GM18858 (cell line): ENCODE results near the gene TOR1AIP1.
A peak's percentile ranks its signal among the peaks of the same experiment; 100 is the strongest.
"Not testable (repeated sequence)": the region's sequence is repeated elsewhere in the genome, so short reads cannot be mapped to it uniquely, and the experiment has no call there.

Experiments
- ATAC-seq: cut with Tn5 transposase; IDR thresholded peaks from one replicate; pipeline ENCODE4 v1.9.1; 2021; ENCODE audit not compliant: unreplicated experiment

Gene TOR1AIP1, protein sequence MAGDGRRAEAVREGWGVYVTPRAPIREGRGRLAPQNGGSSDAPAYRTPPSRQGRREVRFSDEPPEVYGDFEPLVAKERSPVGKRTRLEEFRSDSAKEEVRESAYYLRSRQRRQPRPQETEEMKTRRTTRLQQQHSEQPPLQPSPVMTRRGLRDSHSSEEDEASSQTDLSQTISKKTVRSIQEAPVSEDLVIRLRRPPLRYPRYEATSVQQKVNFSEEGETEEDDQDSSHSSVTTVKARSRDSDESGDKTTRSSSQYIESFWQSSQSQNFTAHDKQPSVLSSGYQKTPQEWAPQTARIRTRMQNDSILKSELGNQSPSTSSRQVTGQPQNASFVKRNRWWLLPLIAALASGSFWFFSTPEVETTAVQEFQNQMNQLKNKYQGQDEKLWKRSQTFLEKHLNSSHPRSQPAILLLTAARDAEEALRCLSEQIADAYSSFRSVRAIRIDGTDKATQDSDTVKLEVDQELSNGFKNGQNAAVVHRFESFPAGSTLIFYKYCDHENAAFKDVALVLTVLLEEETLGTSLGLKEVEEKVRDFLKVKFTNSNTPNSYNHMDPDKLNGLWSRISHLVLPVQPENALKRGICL

DNA sequence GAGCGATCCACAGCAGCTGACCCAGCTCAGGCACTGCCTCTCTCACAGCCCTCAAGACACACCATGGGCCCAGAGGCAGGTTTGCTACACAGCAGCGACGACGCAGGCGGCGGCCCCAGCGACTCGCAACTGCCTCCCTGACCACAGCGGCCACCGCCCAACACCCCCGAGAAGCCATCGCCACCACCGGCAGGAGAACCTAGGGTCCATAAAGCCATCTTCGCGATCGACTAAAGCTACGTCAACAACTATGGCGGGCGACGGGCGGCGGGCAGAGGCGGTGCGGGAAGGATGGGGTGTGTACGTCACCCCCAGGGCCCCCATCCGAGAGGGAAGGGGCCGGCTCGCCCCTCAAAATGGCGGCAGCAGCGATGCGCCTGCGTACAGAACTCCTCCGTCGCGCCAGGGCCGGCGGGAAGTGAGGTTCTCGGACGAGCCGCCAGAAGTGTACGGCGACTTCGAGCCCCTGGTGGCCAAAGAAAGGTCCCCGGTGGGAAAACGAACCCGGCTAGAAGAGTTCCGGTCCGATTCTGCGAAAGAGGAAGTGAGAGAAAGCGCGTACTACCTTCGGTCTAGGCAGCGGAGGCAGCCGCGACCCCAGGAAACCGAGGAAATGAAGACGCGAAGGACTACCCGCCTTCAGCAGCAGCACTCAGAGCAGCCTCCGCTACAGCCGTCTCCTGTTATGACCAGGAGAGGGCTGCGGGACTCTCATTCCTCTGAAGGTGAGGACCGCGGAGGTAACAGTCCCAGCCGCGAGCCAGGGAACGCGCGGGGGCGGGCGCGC, at the start of gene TOR1AIP1:
Gene TOR1AIP1 (plus strand): TSS at position 33 of the 787 bp plus-strand sequence. CDS start 218 bp downstream, at position 251.
- ATAC-seq: peak; percentile 60

DNA sequence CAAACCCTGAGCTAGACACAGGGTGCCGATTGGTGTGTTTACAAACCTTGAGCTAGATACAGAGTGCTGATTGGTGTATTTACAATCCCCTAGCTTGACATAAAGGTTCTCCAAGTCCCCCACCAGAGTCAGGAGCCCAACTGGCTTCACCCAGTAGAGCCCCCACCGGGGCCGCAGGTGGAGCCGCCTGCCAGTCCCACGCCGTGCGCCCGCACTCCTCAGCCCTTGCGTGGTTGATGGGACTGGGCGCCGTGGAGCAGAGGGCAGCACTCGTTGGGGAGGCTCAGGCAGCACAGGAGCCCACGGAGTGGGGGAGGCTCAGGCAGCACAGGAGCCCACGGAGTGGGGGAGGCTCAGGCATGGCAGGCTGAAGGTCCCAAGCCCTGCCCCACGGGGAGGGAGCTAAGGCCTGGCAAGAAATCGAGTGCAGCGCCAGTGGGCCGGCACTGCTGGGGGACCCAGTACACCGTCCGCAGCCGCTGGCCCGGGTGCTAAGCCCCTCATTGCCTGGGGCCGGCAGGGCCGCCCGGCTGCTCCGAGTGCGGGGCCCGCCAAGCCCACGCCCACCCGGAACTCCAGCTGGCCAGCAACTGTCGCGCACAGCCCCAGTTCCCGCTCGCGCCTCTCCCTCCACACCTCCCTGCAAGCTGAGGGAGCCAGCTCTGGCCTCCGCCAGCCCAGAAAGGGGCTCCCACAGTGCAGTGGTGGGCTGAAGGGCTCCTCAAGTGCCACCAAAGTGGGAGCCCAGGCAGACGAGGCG, 45.2 kb upstream of the TOR1AIP1 start:
- not testable (repeated sequence) for ATAC-seq

- ATAC-seq: no peak
Measured at GRCh38 chr1:179840107-179840506, 42.0 kb upstream of the TOR1AIP1 start.

DNA sequence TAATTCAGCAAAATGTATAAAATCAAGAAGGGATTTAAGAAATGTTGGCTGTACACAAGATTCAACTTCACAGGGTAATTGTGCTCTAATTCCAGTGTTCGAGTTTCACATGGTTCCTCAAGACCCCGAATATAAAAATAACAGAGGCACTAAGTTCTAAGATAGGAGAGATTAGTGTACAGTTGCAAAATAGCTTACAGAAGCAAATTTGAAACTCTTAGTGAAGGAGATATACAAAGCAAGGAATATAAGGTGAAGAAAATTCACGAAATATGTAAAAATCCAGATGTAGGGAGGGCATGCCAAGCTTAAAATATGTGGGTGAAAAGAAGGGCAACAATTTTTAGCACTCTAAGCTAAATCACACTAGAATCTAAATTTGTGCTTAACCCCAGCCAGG, 33.9 kb upstream of the TOR1AIP1 start:
- no peak for ATAC-seq

DNA sequence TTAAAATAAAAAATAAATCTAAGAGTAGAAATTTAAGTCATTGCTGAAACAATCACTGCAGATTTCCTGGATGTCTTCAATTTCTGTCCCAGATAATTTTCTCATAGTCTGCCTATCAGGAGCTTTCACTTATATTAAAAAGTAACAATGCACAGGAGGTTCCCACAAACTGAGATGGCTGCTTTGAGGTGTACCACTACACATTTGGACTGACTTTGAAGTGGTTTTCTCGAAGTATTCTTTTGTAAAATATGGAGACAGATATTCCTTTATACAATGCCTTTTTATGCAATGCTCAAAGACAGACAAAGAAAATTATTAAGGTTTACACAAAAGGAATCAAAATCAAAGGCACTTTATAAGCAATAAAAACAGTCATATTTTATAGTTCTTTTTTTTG, 29.0 kb upstream of the TOR1AIP1 start:
- ATAC-seq: no peak

- ATAC-seq: not testable (repeated sequence)
Measured at GRCh38 chr1:179855831-179856230, 26.3 kb upstream of the TOR1AIP1 start.

- no peak for ATAC-seq
Measured at GRCh38 chr1:179856296-179856695, 25.8 kb upstream of the TOR1AIP1 start.

GRCh38 chr1:179857009-179857408, 25.1 kb upstream of the TOR1AIP1 start:
- ATAC-seq: no peak

GRCh38 chr1:179860652-179861051, 21.4 kb upstream of the TOR1AIP1 start:
- ATAC-seq: no peak

- no peak for ATAC-seq
Measured at GRCh38 chr1:179865377-179865776, 16.7 kb upstream of the TOR1AIP1 start.

DNA sequence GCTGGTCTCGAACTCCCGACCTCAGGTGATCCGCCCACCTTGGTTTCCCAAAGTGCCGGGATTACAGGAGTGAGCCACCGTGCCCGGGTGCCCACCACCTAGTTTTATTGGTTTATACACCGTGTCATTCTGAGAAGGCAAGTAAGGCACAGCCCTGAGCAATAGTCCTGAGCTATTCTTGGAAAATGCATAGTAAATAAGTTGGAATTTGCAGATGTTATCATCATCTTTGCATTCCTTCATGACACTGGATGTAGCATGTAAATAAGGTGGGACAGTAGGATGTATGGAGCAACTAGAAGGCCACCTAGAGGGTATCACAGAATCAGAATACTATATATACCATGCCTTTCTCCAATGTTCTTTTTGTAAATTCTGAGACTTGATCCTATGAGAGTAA, 15.5 kb upstream of the TOR1AIP1 start:
- ATAC-seq: no peak

DNA sequence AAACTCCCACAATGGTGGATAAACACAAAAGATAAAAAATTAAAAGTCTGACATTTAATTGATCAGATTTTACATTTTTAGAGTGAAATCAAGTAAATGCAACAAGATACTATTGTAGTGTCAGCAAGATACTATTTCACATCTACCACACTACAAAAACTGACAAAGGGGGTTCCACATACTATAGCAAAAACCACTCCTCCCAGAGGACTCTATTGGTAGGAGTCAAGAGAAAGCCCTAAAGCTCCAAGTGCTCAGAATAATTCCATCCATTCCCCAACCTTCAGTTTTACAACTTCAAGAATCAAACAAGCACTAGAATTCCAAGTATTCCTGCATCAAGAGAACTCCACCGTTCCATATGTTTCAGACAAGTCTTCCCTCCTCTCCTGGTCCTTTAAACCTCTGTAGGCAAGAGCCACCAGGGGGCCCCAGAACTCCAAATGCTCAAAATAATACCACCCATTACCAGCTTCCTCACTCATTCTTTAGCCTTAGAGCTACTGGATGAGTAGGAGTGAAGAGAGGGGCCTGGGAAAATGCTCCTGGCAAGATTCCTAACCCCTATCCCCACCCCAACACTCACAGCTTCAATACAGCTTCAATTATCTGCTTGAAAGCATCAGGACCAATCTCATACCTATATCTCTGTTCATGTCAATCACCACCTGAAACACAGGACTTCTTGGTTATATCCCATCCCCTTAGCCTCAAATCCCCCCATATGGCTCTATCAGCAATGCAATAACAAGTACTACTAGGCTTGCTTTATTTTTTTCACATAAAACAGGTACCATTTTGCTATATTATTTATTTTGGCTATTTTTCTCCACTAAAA, 14.4 kb upstream of the TOR1AIP1 start:
- no peak for ATAC-seq

DNA sequence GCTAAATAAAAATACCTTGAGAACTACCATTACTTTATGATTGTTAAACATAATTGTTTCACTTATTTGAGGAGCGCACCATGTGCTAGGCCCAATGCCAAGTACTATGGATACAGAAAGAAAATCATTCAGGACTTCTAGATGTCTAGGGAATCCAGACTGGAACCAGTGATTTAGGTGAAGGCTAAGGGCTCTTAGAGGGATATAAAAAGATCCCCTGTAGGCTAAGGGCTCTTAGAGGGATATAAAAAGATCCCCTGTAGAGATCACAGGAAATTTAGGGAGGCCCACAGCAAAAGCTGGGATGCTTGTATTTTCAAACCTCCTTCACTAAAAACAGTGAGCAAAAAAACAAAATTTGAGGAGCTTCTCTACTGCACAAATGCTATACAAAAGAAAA, 11.2 kb upstream of the TOR1AIP1 start:
- ATAC-seq: no peak

DNA sequence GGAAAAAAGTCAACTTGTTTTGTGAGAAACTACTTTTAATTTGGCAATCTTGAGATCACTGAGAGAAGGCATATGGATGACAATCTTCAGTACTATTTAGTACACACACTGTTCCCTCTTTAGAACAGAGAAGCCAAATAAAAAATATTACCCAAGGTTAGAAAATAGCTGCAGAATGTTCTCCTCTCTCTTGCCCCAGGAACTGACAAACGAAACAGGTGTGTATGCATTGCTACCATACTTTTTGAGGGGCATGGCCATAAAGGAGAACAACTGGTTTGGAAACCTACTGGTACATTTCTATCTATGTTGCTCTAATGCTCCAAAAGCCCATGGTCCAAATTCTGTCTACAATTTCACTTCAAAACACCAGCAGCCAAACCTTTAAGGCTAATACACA, 10.1 kb upstream of the TOR1AIP1 start:
- ATAC-seq: no peak

DNA sequence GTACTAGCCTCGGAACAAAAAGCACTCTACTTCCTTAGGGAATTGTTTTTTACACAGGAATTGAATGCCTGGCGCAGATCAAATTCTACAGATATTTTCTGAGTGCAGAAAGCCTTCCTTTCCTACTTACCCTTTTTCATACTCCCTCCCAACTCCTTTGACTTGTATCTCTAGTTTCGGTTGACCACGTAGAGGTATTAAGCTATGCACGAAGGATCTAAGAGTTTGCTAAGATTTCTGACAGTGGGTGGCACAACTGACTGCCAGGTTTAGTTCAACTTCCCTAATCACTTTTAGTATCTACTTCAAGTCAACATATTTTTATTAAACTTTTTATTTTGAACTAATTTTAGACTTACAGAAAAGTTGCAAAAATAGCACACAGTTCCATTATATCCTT, 9.5 kb upstream of the TOR1AIP1 start:
- ATAC-seq: no peak

DNA sequence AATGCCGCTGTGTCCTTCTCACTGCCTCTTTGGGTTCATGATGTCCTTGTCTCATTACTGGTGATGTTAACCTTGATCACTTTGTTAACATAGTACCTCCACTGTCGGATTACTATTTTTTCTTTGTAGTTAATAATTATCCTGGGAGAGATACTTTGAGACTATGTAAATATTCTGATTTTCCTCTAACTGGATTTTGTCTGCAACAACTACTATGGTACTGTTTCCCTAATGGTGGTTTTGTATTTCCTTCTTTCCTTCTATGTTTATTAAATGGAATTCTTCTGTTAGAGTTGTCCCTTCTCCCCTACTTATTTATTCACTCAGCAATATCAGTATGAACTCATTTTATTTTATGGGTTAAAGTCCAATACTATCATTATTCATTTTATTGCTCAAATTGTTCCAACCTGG, 8.6 kb upstream of the TOR1AIP1 start:
- no peak for ATAC-seq

DNA sequence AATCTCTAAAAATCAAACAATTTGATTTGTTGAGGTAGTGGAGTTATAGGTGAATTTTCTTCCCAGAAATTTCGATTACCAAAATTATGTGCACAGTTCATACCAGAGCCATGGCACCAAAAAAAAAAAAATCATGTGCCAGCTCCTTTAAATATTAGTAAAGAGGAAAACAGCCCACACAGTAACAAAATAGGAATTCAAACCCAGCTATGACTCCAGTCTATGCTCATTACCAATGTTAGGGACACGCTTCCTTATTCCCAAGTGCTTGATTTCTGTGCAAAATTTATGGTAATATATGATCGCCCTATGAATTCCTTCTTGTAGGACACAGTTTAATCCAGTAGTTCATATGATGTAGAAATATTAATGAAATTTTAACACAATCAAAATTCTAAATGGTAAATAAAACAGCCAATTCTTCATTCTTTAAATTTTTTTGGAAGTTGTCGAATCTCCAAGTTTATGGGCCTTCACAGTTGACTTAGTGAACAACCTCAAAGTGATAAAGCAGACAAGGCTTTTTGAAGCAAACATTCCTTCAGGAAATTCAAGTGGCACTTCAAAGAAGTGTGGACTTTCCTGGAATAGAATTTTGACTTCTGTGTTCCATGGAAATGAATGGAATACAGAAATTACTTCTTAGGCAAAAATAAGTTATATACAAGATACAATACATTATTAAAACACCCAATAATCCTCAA, 6.3 kb upstream of the TOR1AIP1 start:
- no peak for ATAC-seq

- no peak for ATAC-seq
Measured at GRCh38 chr1:179876300-179876715, 5.8 kb upstream of the TOR1AIP1 start.

GRCh38 chr1:179877586-179878265, 4.4 kb upstream of the TOR1AIP1 start, which contains the start of gene TOR1AIP2:
TSS of gene TOR1AIP2 (minus strand) at chr1:179877803. CDS start at chr1:179852665, 25,138 bp downstream.
- ATAC-seq: peak; percentile 67
